GM18511 (cell line): ENCODE measurements around the gene CAMK1.
A peak's percentile ranks its signal among the peaks of the same experiment; 100 is the strongest.

Experiments used
- ATAC-seq: cut with Tn5 transposase; IDR thresholded peaks from one replicate; pipeline ENCODE4 v1.9.1; 2021; ENCODE audit warnings: mild to moderate bottlenecking, moderate library complexity; ENCODE audit not compliant: unreplicated experiment

The CAMK1 gene

GRCh38 chr3:9743548-9743947 is 26.2 kb downstream of the CAMK1 start:
- no peak for ATAC-seq

- ATAC-seq: no peak
Observed at GRCh38 chr3:9742560-9742959, 27.2 kb downstream of the CAMK1 start.

- ATAC-seq: no peak
Observed at GRCh38 chr3:9739181-9739580, 30.6 kb downstream of the CAMK1 start.

GRCh38 chr3:9736831-9737230 is 32.9 kb downstream of the CAMK1 start:
- no peak for ATAC-seq

GRCh38 chr3:9732740-9733115 is 37.0 kb downstream of the CAMK1 start:
- no peak for ATAC-seq

GRCh38 chr3:9732080-9732739 is 37.5 kb downstream of the CAMK1 start:
- peak; percentile 2 for ATAC-seq

GRCh38 chr3:9731206-9732079 is 38.3 kb downstream of the CAMK1 start, which contains the start of gene BRPF1:
TSS of gene BRPF1 (plus strand) at chr3:9731735. CDS start at chr3:9734141, 2,406 bp downstream.
- peak; percentile 93 for ATAC-seq

- ATAC-seq: peak; percentile 54
Observed at GRCh38 chr3:9730657-9731205, 39.0 kb downstream of the CAMK1 start.

- no peak for ATAC-seq
Observed at GRCh38 chr3:9729419-9729818, 40.3 kb downstream of the CAMK1 start.

- ATAC-seq: no peak
Observed at GRCh38 chr3:9727743-9728142, 42.0 kb downstream of the CAMK1 start.

GRCh38 chr3:9727041-9727595 is 42.6 kb downstream of the CAMK1 start:
- no peak for ATAC-seq

- ATAC-seq: no peak
Observed at GRCh38 chr3:9725775-9726515, 43.8 kb downstream of the CAMK1 start.

- no peak for ATAC-seq
Observed at GRCh38 chr3:9721700-9722060, 48.1 kb downstream of the CAMK1 start.

GRCh38 chr3:9721015-9721699 is 48.6 kb downstream of the CAMK1 start:
- ATAC-seq: no peak

GRCh38 chr3:9718118-9718517 is 51.6 kb downstream of the CAMK1 start:
- ATAC-seq: no peak

- ATAC-seq: no peak
Observed at GRCh38 chr3:9717563-9717962, 52.2 kb downstream of the CAMK1 start.

- ATAC-seq: no peak
Observed at GRCh38 chr3:9716801-9717555, 52.8 kb downstream of the CAMK1 start.

- no peak for ATAC-seq
Observed at GRCh38 chr3:9715764-9716437, 53.8 kb downstream of the CAMK1 start.

- no peak for ATAC-seq
Observed at GRCh38 chr3:9715136-9715535, 54.6 kb downstream of the CAMK1 start.
